ENCODE results near the gene ASXL3. TPM values are rescaled to one million over a fixed set of nuclear protein-coding genes. Genes with fewer than 3 reads are reported as not detected.

Gene ASXL3
- total RNA-seq, 1 donor from 2014 or later = 8.2 TPM

DNA sequence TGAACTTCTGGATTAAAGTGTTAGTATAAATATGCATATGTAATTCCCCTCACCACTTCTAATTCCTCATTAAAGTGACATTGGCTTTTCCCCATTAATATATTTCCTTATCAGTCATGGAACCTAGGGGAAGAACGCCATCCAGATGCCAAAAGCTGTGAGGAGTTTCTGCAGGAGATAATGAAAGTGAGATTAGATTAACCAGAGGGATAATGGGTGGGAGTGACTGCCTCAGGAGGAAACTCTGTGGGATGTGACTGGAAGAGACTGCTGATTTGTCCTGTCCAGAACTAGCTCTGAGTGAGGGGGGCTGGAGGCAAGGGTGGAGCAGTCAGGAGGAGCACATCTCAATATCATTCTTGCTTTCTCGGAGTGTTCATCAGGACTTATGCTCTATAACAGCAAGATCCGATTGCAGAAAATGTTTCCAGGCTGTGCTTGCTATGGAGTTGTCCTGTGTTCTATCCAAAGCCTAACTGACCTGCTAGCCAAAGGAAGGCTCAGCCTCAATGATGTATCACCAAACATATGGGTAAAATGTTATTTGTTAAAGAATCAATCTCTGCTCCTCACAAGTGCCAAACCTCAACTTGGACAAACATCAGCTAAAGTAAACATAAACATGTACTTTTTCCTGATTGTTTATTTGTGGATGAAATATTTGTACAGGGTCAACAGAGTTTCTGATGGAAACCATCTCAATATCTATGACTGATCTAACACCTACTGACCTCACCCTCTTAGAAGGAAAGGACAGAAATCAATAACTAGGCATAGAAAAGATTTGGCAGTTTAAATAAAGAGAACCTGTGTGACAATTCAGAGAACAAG is 118.5 kb downstream of the ASXL3 start:
- H3K9me3 ChIP-seq (ENCODE audit: insufficient read depth, low read depth, low read length) = no peaks in the 10 kb centered on the region
- H3K36me3 Mint-ChIP-seq (ENCODE audit: low read depth, unreplicated experiment) = peaks cover 7% of the 10 kb centered on the region
- no peaks in the 10 kb centered on the region for H3K4me1 ChIP-seq (ENCODE audit: insufficient read depth, low read length)
- TF ChIP-seq, protein P1, sequence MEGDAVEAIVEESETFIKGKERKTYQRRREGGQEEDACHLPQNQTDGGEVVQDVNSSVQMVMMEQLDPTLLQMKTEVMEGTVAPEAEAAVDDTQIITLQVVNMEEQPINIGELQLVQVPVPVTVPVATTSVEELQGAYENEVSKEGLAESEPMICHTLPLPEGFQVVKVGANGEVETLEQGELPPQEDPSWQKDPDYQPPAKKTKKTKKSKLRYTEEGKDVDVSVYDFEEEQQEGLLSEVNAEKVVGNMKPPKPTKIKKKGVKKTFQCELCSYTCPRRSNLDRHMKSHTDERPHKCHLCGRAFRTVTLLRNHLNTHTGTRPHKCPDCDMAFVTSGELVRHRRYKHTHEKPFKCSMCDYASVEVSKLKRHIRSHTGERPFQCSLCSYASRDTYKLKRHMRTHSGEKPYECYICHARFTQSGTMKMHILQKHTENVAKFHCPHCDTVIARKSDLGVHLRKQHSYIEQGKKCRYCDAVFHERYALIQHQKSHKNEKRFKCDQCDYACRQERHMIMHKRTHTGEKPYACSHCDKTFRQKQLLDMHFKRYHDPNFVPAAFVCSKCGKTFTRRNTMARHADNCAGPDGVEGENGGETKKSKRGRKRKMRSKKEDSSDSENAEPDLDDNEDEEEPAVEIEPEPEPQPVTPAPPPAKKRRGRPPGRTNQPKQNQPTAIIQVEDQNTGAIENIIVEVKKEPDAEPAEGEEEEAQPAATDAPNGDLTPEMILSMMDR (IDR thresholded peaks at IDR 0.05; ENCODE audit: insufficient read depth, low read depth, low read length) = no peak
- no peak for TF ChIP-seq EZH2 (IDR thresholded peaks at IDR 0.05; ENCODE audit: insufficient read depth, low read length)
- no peaks in the 10 kb centered on the region for H3K36me3 ChIP-seq (ENCODE audit: insufficient read depth, low read length)
- no peak overlapping the region for H3K4me3 Mint-ChIP-seq (ENCODE audit: unreplicated experiment)
- H3K9ac ChIP-seq (ENCODE audit: low read length) = no peak overlapping the region
- H3K27me3 Mint-ChIP-seq (ENCODE audit: low read depth, unreplicated experiment) = no peaks in the 10 kb centered on the region
- DNase-seq (ENCODE audit: low read depth) (no peak), FAIRE-seq (no peak)
- H3K79me2 ChIP-seq (ENCODE audit: insufficient read depth, low read length) = no peaks in the 10 kb centered on the region
- no peaks in the 10 kb centered on the region for H3K4me1 Mint-ChIP-seq (ENCODE audit: low read depth, unreplicated experiment)
- H3K27me3 ChIP-seq (ENCODE audit: insufficient read depth, low read length) = no peaks in the 10 kb centered on the region
- H2AFZ ChIP-seq (ENCODE audit: low read depth, low read length) = no peak overlapping the region
- H3K4me2 ChIP-seq (ENCODE audit: low read length) = no peak overlapping the region
- H3K4me3 ChIP-seq (ENCODE audit: insufficient read depth, low read depth, low read length) = no peak overlapping the region
- no peaks in the 10 kb centered on the region for H4K20me1 ChIP-seq (ENCODE audit: insufficient read depth, low read length)
- no peaks in the 10 kb centered on the region for H3K9me3 Mint-ChIP-seq (ENCODE audit: unreplicated experiment)
- no peak overlapping the region for H3K27ac ChIP-seq (ENCODE audit: low read depth, low read length)
- H3K27ac Mint-ChIP-seq (ENCODE audit: unreplicated experiment) = no peak overlapping the region

DNA sequence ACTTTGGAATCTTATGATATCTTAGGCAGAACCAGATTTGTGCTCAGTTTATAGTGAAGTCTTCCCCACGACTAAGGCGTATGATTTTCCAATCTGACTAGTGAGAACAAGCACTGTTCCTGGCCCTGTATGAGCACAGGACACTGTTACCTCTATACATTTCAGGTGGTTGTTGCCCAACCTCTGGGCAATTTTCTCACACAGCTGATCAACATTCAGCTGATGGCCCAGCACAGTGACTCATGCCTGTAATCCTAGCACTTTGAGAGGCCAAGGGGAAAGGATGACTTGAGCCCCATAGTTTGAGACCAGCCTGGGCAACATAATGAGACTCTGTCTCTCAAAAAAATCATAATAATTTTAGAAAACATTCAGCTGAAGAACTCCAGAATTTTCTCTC is 119.5 kb downstream of the ASXL3 start:
- Mint-ChIP-seq H3K4me1 (ENCODE audit: low read depth, unreplicated experiment) (no peaks in the 10 kb centered on the region), H3K4me3 (ENCODE audit: unreplicated experiment) (no peak overlapping the region), H3K27ac (ENCODE audit: unreplicated experiment) (no peak overlapping the region), H3K9me3 (ENCODE audit: unreplicated experiment) (no peaks in the 10 kb centered on the region), H3K36me3 (ENCODE audit: low read depth, unreplicated experiment) (peaks cover 5% of the 10 kb centered on the region), H3K27me3 (ENCODE audit: low read depth, unreplicated experiment) (no peaks in the 10 kb centered on the region)
- Histone ChIP-seq H3K27me3 (ENCODE audit: insufficient read depth, low read length) (no peaks in the 10 kb centered on the region), H2AFZ (ENCODE audit: low read depth, low read length) (no peak overlapping the region), H3K9ac (ENCODE audit: low read length) (no peak overlapping the region), H3K4me1 (ENCODE audit: insufficient read depth, low read length) (no peaks in the 10 kb centered on the region), H3K36me3 (ENCODE audit: insufficient read depth, low read length) (no peaks in the 10 kb centered on the region), H3K79me2 (ENCODE audit: insufficient read depth, low read length) (no peaks in the 10 kb centered on the region), H4K20me1 (ENCODE audit: insufficient read depth, low read length) (no peaks in the 10 kb centered on the region), H3K27ac (ENCODE audit: low read depth, low read length) (no peak overlapping the region), H3K4me3 (ENCODE audit: insufficient read depth, low read depth, low read length) (no peak overlapping the region), H3K4me2 (ENCODE audit: low read length) (no peak overlapping the region), H3K9me3 (ENCODE audit: insufficient read depth, low read depth, low read length) (no peaks in the 10 kb centered on the region)
- FAIRE-seq (no peak), DNase-seq (ENCODE audit: low read depth) (no peak)
- no peak for TF ChIP-seq EZH2 (IDR thresholded peaks at IDR 0.05; ENCODE audit: insufficient read depth, low read length)
- TF ChIP-seq, protein P1 (IDR thresholded peaks at IDR 0.05; ENCODE audit: insufficient read depth, low read depth, low read length) = no peak

DNA sequence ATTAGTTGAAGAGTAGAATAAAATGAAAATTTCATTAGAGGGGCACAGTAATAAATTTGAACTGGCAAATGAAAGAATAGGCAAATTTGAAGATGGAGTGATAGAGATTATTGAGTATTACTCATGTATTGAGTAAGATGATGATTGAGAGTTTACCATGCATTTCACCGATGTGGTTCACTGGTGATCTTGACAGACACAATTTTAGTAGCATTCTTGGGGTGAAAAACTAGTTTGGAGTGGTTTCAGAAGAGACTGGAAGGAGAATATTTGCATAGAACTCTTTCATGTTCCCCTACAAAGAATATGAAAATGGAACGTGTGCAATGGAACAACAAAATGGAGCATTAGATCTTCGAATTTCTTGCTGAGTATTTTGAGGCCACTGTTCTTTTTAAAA is 121.4 kb downstream of the ASXL3 start:
- Mint-ChIP-seq H3K36me3 (ENCODE audit: low read depth, unreplicated experiment) (peaks cover 5% of the 10 kb centered on the region), H3K4me3 (ENCODE audit: unreplicated experiment) (no peak overlapping the region), H3K27ac (ENCODE audit: unreplicated experiment) (no peak overlapping the region), H3K9me3 (ENCODE audit: unreplicated experiment) (no peaks in the 10 kb centered on the region), H3K27me3 (ENCODE audit: low read depth, unreplicated experiment) (no peaks in the 10 kb centered on the region), H3K4me1 (ENCODE audit: low read depth, unreplicated experiment) (no peaks in the 10 kb centered on the region)
- H3K4me2 ChIP-seq (ENCODE audit: low read length) = no peak overlapping the region
- no peak for FAIRE-seq
- H3K4me3 ChIP-seq (ENCODE audit: insufficient read depth, low read depth, low read length) = no peak overlapping the region
- H3K4me1 ChIP-seq (ENCODE audit: insufficient read depth, low read length) = no peaks in the 10 kb centered on the region
- TF ChIP-seq, protein P1 (IDR thresholded peaks at IDR 0.05; ENCODE audit: insufficient read depth, low read depth, low read length) = no peak
- TF ChIP-seq EZH2 (IDR thresholded peaks at IDR 0.05; ENCODE audit: insufficient read depth, low read length) = no peak
- no peaks in the 10 kb centered on the region for H4K20me1 ChIP-seq (ENCODE audit: insufficient read depth, low read length)
- no peaks in the 10 kb centered on the region for H3K79me2 ChIP-seq (ENCODE audit: insufficient read depth, low read length)
- H3K9me3 ChIP-seq (ENCODE audit: insufficient read depth, low read depth, low read length) = no peaks in the 10 kb centered on the region
- no peaks in the 10 kb centered on the region for H3K27me3 ChIP-seq (ENCODE audit: insufficient read depth, low read length)
- H3K27ac ChIP-seq (ENCODE audit: low read depth, low read length) = no peak overlapping the region
- DNase-seq (ENCODE audit: low read depth) = no peak
- H3K9ac ChIP-seq (ENCODE audit: low read length) = no peak overlapping the region
- H2AFZ ChIP-seq (ENCODE audit: low read depth, low read length) = no peak overlapping the region
- H3K36me3 ChIP-seq (ENCODE audit: insufficient read depth, low read length) = no peaks in the 10 kb centered on the region
